GM12874 (cell line): ENCODE data around the gene HOXD9.

Source experiments
- TF ChIP-seq, protein P1 (sequence below): IDR thresholded peaks from 2 replicates; pipeline ENCODE4 v1.5.1; 2011; ENCODE audit warnings: low read depth, mild to moderate bottlenecking, control low read depth, low read length, moderate library complexity; ENCODE audit not compliant: insufficient read depth

The HOXD9 gene

DNA sequence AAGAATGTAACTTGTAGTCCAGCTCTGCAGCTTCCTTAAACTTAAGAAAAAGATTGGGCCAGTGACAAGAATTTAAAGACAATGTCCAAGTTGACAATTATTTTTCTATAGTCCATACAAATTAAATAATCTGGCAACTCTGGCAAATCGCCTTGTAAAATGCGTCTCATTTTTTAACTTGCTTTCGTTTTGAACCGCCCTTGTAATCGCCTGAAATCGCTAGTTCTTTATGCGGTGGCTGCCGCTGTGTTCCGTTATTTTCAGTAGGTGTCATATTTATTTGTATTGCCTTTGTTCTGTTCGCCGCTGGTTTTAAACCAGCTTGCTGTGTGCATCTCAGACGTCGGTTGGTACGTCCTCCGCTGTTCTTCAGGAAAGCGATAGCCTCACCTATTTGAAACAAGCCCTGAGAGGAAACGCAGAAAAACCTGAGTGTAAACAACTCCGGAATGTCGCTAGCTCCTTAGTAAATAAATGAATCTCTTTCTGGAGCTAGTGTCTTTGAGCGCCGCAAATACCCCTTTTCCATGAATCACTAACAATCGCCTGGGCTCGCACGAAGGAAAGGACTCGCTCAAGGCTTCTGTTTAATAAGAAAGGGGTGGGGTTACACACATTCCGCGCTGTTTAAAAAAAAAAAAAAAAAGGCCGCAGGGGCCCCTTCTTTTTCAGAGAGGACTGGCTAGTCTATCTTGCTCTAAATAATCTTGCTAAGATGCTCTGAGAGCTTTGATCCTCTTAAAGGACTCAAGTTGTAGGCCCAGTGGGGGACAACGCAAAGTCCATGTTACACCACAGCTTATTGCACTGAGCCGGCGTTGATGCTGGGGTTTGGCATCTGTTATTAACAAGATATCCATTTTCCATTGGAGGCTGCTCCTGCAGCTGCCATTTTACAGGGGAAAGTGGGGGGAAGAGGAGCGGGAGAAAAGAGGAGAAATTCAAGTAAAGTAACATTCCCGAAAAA is 10.0 kb downstream of the HOXD9 start:
- TF ChIP-seq, protein P1, sequence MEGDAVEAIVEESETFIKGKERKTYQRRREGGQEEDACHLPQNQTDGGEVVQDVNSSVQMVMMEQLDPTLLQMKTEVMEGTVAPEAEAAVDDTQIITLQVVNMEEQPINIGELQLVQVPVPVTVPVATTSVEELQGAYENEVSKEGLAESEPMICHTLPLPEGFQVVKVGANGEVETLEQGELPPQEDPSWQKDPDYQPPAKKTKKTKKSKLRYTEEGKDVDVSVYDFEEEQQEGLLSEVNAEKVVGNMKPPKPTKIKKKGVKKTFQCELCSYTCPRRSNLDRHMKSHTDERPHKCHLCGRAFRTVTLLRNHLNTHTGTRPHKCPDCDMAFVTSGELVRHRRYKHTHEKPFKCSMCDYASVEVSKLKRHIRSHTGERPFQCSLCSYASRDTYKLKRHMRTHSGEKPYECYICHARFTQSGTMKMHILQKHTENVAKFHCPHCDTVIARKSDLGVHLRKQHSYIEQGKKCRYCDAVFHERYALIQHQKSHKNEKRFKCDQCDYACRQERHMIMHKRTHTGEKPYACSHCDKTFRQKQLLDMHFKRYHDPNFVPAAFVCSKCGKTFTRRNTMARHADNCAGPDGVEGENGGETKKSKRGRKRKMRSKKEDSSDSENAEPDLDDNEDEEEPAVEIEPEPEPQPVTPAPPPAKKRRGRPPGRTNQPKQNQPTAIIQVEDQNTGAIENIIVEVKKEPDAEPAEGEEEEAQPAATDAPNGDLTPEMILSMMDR = no peak

DNA sequence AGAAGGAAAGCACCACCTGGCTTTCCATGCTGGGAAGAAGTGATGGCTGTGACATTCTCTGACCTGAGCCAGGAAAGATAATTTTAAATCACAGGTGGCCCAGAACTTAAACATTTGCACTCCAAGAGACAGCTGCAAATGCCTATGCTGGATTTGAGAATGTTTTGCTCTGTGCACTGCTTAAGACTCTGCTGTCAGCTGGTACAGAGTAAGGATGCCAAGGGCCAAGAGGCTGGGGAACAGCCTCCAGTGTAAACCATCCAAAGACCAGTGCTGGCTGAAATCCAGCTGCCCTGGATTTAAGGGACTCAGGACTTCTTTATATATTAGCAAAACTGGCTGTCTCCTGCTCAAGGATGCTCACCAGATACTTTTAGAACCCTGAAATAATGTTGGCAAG is 10.9 kb downstream of the HOXD9 start:
- TF ChIP-seq, protein P1 = no peak

DNA sequence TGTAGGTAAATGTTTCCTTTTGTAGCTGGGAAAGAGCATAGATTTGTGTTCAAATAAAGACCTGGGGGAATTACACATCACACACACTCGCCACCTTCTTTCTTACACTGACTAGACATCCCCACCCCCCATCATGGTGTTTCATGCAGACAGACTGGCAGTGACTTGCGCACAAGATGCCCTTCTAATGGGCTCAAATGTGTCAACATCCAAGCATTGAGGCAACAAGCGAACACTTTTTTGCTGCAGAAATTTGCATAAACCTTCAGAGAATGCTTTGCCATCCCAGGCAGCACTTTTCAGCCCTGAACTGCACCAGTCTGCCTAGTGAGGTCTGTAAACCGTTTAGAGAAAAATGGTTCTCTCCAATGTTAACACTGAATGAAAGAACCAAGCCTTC is 11.5 kb downstream of the HOXD9 start:
- TF ChIP-seq, protein P1 = no peak

DNA sequence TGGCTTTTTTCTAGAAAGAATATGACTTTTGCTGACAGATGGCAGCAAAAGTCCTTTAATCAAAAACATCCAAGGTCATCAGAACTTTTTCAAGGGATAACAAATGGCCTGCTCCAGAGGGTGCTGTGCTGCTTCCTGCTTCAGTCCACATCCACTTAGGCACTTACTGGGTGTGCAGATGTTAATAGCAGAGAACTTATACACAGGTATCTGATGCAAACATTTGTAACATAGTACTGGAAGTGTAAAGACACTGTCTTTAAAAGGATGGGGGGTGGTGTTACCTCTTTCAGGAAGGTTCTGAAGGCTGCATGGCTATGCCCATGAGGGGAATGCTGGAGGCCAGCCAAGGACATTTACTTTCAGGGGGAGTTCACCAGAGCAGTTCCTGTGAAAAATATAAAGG is 12.5 kb downstream of the HOXD9 start:
- TF ChIP-seq, protein P1 = no peak

DNA sequence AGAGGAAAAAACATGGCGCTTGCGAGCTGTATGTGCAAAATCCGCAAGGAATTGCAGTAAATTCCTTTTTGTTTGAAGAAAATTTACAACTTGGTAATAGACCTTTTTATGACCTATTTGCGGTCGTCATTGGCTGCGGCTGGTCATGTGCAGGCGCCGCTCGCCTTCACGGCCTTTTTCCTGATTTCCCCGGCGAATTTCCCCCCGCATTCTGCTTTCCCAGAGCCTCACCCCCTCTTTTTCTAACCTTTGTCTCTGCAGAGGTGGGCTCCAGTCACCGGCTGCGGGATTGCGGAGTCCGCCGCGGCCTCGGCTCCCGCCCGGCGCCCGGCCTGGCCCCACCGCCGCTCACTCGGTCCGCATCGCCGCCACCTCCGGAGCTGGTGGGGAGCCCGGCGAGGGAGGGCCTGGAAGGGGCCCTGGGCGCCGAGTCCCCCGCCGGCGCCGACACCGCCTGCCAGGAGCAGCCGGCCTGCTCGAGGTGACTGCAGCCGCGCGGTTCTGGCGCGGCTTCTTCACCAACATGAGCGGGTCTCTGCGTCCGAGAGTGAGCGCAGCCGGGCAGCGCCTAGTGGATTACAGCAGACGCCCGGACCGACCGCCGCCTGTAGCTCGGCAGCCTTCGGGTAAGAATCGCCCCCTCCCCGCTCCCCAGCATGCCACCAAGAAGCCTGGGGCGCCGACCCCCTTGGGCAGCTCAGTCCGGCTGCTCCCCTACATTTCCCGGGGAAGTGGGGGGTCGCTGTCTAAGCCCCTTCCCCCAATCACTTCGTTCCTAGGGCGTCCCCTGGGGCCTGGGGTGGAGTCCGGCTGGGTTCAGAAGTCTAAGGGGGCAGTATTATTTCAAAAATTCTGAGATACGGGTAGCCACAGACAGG is 14.1 kb downstream of the HOXD9 start:
- TF ChIP-seq, protein P1 = no peak

DNA sequence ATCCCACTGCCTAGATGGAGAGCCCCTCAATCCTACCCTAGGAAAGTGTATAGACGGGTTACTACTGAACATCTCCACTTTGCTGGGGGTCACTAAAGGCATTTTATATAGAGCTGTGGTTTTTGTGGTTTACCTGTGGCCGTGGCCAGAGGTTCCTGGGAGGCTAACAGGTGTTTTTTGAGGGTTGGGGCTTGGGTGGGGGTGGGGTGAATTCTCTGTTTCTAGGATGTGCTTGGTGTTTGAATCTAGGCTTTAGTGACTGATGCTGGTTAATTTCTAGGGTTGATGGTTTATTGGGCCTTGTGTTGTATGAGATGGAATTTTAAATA is 14.7 kb downstream of the HOXD9 start:
- TF ChIP-seq, protein P1 = no peak

DNA sequence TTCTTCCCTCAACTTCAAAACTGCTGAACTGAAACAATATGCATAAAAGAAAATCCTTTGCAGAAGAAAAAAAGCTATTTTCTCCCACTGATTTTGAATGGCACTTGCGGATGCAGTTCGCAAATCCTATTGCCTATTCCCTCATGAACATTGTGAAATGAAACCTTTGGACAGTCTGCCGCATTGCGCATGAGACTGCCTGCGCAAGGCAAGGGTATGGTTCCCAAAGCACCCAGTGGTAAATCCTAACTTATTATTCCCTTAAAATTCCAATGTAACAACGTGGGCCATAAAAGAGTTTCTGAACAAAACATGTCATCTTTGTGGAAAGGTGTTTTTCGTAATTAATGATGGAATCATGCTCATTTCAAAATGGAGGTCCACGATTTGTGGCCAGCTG is 15.4 kb downstream of the HOXD9 start:
- TF ChIP-seq, protein P1 = no peak
